HG03045 (cell line): ENCODE data around the gene TEX101.
"Not testable (repeated sequence)": the region's sequence is repeated elsewhere in the genome, so short reads cannot be mapped to it uniquely, and the experiment has no call there.

Experiments used
- ATAC-seq: cut with Tn5 transposase; IDR thresholded peaks from one replicate; pipeline ENCODE4 v1.9.1; 2021; ENCODE audit warnings: mild to moderate bottlenecking, moderate library complexity; ENCODE audit not compliant: unreplicated experiment

Gene TEX101

GRCh38 chr19:43414554-43414953, at the start of gene TEX101:
TSS of gene TEX101 (plus strand) at chr19:43414890. CDS start at chr19:43415920, 1,030 bp downstream.
- no peak for ATAC-seq

DNA sequence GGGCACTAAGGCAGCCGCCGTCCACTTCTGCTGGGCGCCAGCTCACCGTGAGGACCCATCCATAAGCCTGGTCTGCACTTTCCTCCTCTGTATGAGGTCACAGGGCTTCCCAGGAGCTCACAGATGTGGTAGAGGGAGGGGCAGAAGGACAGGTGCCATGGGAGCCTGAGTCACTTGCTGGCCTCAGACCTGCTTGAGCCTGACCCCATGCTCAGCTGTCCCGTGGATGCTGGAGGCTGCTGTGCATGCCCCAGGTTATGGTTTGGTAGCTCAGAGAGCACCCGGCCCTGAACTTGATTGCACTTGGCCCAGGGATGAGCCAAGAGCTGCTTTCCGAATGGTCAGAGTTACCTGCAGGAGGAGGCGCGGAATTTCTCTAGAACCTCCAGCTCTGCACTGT, 49.0 kb upstream of the TEX101 start:
- ATAC-seq = not testable (repeated sequence)

- ATAC-seq = no peak
Observed at GRCh38 chr19:43367822-43368221, 46.9 kb upstream of the TEX101 start.

DNA sequence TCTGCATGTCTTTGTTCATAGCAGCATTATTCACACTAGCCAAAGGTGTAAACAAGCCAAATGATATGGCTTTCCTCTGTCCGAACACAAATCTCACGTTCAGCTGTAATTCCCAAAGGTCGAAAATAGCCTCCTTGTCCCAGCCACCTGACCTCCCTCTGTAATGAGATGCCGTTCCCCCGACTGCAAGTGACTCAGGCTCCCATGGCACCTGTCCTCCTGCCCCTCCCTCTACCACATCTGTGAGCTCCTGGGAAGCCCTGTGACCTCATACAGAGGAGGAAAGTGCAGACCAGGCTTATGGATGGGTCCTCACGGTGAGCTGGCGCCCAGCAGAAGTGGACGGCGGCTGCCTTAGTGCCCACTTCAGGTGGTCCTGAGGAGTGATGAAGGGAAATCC, 45.8 kb upstream of the TEX101 start:
- ATAC-seq = not testable (repeated sequence)

DNA sequence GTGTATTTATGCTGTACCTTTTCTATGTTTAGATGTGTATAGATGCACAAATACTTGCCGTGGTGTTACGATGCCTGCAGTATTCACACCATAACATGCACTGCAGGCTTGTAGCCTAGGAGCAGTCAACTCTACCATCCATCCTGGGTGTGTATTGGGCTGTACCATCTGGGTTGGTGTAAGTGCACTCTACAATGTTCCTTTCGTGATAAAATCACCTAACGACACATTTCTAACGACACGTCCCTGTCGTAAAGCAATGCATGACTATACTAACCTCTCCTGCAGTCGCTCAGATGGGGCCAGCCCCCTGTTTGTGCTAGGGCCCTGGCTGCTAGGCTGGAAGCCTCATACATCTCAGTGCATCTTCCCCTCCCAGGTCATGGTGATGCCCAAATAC, 42.8 kb upstream of the TEX101 start:
- ATAC-seq = no peak

DNA sequence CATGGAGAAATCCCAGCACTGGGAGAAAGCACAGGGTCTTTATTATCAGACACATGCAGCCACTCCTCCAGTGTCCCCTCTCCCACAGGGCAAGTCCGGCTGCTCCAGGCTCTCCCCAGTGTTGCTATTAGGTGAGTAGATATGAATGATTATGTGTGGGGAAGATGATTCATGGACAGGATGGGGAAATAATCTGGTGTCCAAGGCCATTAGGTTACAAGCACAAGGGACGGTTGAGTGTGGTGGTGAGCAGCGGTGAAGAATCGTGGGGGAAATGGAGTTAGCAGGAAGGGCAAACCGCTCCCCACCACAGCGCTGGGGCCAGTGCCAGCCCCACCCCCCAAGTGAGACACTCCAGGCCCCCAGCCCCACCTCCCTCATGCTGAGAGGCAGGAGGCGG, 42.2 kb upstream of the TEX101 start:
- ATAC-seq = no peak

DNA sequence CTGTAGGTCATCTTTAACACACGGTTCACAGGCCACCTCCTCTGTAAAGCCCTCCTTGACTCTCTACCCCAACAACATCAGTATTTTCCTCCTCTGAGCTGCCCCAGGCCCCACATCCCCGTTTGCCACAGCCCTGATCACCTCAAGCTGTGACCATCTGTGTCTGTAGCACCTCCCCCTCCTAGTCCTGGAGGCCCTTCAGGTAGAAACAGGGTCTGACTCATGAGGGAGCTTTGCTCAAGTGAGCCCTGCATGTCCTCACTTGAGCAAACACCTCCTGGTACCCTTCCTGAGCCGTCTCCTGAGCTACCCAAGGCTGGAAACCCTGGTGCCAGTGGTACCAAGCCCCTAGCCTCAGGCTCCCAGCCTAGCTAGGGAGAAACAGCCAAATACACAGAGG, 37.1 kb upstream of the TEX101 start:
- ATAC-seq = not testable (repeated sequence)

- ATAC-seq = no peak
Observed at GRCh38 chr19:43380008-43380407, 34.7 kb upstream of the TEX101 start.

DNA sequence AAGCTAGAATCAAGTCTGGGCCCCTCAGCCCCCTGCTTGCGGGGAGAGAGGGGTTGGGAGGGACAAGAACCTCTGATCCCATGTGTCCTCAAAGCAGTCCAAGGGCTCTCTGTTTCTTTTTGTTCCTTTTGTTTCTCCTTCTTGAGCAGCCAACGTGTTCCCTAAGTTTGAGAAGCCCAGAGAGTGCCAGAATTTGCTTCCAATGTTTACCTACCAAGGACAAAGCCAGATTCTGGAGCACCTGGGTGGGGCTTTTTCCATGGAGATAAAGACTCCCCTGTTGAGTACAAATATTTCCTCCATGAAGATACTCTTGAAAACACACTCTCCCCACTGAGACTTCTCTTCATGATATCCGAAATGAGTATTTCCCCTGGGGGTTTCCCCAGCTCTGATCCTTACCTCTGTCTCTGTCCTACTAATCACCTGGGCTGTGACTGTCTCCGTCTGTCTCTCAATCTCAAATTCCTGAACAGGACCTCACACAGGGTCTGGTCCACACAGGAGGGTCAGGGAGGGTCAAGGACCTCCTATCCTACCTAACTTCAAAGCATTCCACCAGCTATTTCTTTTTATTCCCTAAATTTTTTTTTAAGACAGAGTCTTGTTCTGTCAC, 33.8 kb upstream of the TEX101 start:
- ATAC-seq = no peak

- not testable (repeated sequence) for ATAC-seq
Observed at GRCh38 chr19:43382586-43383216, 32.0 kb upstream of the TEX101 start.

DNA sequence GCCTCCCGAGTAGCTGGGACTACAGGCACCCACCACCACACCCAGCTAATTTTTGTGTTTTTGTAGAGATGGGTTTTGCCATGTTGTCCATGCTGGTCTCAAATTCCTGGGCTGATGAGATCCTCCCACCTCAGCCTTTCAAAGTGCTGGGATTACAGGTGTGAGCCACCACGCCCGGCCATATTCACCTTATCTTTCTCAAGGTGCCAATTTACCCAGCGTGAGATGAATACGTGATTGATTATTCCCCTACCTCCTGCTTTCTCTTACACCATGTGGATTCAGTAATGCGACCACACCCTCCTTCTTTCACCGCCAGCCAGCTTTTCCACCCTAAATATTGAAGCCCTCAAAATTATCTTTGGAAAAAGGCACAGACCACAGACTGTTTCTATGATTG, 31.4 kb upstream of the TEX101 start:
- ATAC-seq = not testable (repeated sequence)

DNA sequence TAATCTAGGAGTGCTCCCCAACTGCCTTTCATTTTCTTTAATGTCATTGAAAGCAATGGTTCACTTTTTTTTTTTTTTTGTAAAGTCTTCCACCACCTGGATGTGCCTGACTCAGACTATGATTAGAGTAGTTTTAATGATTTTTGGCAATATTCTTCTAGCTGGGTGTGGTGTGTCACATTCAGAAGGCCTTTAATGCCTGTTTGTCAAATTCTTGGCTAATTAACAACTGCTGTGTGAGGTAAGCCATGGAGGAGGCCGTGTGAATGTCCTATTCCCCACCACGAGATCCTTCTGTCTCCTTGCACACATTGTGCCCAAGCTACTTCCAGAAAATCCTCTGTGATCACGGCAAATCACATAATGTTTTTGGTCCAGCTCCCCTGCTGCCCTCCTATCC, 30.9 kb upstream of the TEX101 start:
- ATAC-seq = not testable (repeated sequence)

- not testable (repeated sequence) for ATAC-seq
Observed at GRCh38 chr19:43390903-43391551, 23.7 kb upstream of the TEX101 start.

GRCh38 chr19:43391552-43391935, 23.1 kb upstream of the TEX101 start:
- not testable (repeated sequence) for ATAC-seq

- ATAC-seq = not testable (repeated sequence)
Observed at GRCh38 chr19:43393501-43393900, 21.2 kb upstream of the TEX101 start.

GRCh38 chr19:43395561-43395960, 19.1 kb upstream of the TEX101 start:
- ATAC-seq = no peak

GRCh38 chr19:43406297-43406696, 8.4 kb upstream of the TEX101 start:
- no peak for ATAC-seq

DNA sequence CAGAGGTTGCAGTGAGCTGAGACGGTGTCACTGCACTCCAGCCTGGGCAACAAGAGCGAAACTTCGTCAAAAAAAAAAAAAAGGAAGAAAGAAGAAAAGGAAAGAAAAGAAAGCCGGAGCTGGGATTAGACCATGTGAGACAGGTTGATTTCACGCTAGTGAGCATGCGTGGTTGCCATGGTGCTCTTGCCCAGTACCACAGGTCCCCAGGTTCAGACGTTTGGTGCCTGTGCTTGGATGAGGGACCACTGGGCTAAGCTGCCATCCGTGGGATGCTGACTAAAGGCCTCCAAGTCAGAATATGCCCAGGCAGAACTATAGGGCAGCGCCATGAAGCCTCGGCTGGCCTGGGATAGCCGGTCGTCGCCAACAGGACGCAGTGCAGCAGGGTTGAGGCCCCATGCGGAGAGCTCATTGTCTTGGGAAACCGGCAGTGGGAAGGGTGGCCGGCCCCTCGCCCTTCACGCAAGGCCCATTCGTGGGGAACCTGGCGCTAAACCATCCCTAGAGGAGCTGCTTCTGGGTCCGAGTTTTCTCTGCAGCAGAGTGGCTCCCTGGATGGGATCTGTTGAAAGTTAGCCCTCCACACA, 7.2 kb upstream of the TEX101 start:
- ATAC-seq = no peak

DNA sequence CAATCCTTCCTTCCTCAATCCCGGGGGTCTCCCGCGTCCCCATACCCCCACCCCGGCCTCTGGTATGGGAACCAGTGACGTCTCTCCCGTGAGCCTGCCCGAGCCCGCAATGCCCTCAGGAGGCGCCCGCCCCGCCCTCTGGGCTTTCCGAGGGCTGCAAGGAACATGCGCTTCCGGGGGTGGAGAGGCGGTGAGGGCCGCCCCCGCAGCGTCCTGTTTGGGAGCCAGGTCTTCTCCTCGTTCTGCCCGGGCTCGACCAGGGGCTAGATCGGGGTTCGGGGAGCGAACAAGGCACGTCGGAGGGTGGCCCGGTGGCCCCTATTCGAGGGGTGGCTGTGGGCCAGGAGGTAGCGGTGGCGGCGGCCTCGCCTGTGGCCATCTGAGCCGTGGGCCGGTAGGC, 6.6 kb upstream of the TEX101 start:
- no peak for ATAC-seq

GRCh38 chr19:43409415-43409814, 5.3 kb upstream of the TEX101 start:
- no peak for ATAC-seq

DNA sequence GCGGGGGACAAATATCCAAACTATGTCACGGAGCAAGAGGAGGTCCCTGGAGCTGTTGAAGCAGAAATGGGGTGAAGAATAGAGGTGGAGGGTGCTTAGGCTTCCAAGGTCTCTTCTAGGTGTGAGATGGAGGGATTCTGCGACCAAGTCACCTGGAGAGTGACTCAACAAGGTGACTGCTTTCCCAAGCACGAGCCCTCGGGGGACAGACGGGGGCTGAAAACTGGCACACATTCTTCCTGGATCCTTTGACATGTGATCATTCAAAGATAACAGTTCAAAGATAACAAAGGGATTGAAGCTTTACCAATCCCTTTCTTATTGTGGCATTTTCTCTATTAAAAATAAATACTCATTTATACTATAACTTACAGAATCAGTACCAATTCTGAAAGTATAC, 2.2 kb upstream of the TEX101 start:
- no peak for ATAC-seq
